ENCODE data around the gene SCN2A.

The SCN2A gene

DNA sequence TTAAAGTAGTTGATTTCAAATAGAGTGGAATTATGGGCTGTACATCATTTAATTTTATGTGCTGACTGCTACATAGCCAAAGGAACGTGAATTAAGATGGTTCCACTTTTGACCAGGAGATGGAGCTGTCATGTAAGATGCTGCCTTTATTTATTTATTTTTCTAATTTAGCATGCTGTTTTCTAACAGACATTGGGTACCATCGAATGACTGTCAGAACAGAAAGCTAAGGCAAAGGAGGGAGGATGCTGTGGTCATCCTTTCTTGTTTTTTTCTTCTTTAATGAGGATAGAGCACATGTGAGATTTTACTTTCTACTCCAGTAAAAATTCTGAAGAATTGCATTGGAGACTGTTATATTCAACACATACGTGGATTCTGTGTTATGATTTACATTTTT, at the start of gene SCN2A:
Gene SCN2A, plus strand, starts transcription at position 185 of the 400 bp plus-strand sequence. CDS start 56,410 bp downstream, outside the sequence.
- CTCF ChIA-PET, result interaction anchor here (0.6 to 2.3 kb wide), 32 partner anchors 8 to 1531 kb away, joined by 3 to 27 read pairs (median 4); partner anchors contain the start of gene SCN1A
- TF ChIP-seq HOXD13 (CRISPR knock-in tag; IDR thresholded peaks at IDR 0.05; ENCODE audit: borderline replicate concordance), result no peak
- TF ChIP-seq, protein P1, sequence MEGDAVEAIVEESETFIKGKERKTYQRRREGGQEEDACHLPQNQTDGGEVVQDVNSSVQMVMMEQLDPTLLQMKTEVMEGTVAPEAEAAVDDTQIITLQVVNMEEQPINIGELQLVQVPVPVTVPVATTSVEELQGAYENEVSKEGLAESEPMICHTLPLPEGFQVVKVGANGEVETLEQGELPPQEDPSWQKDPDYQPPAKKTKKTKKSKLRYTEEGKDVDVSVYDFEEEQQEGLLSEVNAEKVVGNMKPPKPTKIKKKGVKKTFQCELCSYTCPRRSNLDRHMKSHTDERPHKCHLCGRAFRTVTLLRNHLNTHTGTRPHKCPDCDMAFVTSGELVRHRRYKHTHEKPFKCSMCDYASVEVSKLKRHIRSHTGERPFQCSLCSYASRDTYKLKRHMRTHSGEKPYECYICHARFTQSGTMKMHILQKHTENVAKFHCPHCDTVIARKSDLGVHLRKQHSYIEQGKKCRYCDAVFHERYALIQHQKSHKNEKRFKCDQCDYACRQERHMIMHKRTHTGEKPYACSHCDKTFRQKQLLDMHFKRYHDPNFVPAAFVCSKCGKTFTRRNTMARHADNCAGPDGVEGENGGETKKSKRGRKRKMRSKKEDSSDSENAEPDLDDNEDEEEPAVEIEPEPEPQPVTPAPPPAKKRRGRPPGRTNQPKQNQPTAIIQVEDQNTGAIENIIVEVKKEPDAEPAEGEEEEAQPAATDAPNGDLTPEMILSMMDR (tag by site-specific recombination; IDR thresholded peaks at IDR 0.05), result peak; percentile 19; the same call in 1 of the 2 replicates
- TF ChIP-seq, protein P2, sequence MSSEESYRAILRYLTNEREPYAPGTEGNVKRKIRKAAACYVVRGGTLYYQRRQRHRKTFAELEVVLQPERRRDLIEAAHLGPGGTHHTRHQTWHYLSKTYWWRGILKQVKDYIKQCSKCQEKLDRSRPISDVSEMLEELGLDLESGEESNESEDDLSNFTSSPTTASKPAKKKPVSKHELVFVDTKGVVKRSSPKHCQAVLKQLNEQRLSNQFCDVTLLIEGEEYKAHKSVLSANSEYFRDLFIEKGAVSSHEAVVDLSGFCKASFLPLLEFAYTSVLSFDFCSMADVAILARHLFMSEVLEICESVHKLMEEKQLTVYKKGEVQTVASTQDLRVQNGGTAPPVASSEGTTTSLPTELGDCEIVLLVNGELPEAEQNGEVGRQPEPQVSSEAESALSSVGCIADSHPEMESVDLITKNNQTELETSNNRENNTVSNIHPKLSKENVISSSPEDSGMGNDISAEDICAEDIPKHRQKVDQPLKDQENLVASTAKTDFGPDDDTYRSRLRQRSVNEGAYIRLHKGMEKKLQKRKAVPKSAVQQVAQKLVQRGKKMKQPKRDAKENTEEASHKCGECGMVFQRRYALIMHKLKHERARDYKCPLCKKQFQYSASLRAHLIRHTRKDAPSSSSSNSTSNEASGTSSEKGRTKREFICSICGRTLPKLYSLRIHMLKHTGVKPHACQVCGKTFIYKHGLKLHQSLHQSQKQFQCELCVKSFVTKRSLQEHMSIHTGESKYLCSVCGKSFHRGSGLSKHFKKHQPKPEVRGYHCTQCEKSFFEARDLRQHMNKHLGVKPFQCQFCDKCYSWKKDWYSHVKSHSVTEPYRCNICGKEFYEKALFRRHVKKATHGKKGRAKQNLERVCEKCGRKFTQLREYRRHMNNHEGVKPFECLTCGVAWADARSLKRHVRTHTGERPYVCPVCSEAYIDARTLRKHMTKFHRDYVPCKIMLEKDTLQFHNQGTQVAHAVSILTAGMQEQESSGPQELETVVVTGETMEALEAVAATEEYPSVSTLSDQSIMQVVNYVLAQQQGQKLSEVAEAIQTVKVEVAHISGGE (tag by site-specific recombination; conservative IDR thresholded peaks at IDR 0.05; ENCODE audit: low read depth), result no peak
- TF ChIP-seq ZNF654 (tag by site-specific recombination; IDR thresholded peaks at IDR 0.05; ENCODE audit: low read depth), result peak; percentile 83
- no peak for TF ChIP-seq KLF1 (tag by site-specific recombination; IDR thresholded peaks at IDR 0.05)
- POLR2A ChIA-PET, result no interaction called here
- H3K27ac ChIP-seq (ENCODE audit: extremely low read depth, low read depth, low read length), result no peak within 1 kb of the TSS
- no peak within 1 kb of the TSS for H3K4me3 ChIP-seq (ENCODE audit: low read depth, low read length)
- no peaks in the 10 kb centered on the region for H3K9me3 ChIP-seq (ENCODE audit: control insufficient read depth, insufficient read depth, low read depth, low read length)
- no peaks in the 10 kb centered on the region for H3K36me3 ChIP-seq (ENCODE audit: control insufficient read depth in 2 of 2, insufficient read depth in 1 of 2, low read length in 2 of 2)
- no peaks in the 10 kb centered on the region for H3K4me1 ChIP-seq (ENCODE audit: control insufficient read depth, insufficient read depth, low read length)

DNA sequence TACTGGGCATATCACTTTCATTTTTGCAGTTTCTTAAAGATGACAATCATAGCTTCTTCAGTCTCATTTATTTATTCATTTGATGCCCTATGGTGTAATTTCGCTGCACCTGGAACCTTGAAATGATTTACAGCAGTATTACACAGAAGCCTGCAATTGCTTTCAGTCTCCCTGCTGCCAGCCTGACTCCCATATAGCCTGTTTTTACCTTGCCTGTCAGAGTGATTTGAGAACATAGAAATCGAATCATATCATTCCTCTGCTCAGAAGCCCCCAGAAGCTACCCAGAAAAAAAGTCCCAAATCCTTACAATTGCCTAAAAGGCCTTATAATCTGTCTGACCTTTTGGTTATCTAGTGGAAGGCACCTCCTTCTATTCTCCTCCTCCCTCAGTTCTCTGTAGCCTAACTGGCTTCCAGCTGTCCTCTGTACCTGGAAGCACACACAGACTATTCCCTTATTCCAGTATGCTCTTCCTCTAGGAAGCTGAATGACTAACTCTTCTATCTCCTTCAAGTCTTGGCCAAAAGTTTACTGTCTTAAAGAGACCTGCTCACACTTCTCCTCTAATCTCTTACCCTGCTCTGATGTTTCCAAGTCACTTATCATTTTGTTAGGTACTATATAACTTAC, 48.0 kb upstream of the SCN2A start:
- Histone ChIP-seq H3K27ac (ENCODE audit: extremely low read depth, low read depth, low read length) (no peak overlapping the region), H3K36me3 (ENCODE audit: control insufficient read depth in 2 of 2, insufficient read depth in 1 of 2, low read length in 2 of 2) (no peaks in the 10 kb centered on the region), H3K4me1 (ENCODE audit: control insufficient read depth, insufficient read depth, low read length) (no peaks in the 10 kb centered on the region), H3K9me3 (ENCODE audit: control insufficient read depth, insufficient read depth, low read depth, low read length) (no peaks in the 10 kb centered on the region), H3K4me3 (ENCODE audit: low read depth, low read length) (no peak overlapping the region)
- ChIA-PET POLR2A (no interaction called here), CTCF (interaction anchor here (3.5 kb wide), 1 partner anchor 12 kb away, joined by 10 read pairs; the partner anchor contains the start of gene SCN3A)
- TF ChIP-seq ZNF133 (tag by site-specific recombination; IDR thresholded peaks at IDR 0.05) (no peak), ZNF335 (tag by site-specific recombination; conservative IDR thresholded peaks at IDR 0.05) (peak; percentile 26; the same call in 1 of the 2 replicates)

DNA sequence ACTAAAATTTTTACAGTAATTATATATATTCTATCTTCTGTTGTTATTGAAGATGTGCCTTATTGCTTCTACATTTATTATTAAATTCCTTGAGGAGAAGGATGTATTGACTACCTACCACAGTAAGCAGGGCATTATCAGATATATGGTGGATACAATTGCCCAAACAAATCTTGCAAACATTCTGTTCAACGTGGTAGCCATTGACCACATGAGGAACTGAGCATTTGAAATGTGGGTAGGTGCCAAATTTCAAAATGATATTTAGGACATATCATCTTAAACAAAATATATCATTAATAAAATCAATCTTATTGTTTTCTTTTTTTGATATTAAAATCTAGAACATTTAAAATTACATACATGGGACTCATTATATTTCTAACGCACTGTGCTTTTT, 46.5 kb upstream of the SCN2A start:
- ChIA-PET CTCF (interaction anchor here (1.0 kb wide), 1 partner anchor 11 kb away, joined by 3 read pairs; the partner anchor contains the start of gene SCN3A), POLR2A (no interaction called here)
- Histone ChIP-seq H3K27ac (ENCODE audit: extremely low read depth, low read depth, low read length) (no peak overlapping the region), H3K36me3 (ENCODE audit: control insufficient read depth in 2 of 2, insufficient read depth in 1 of 2, low read length in 2 of 2) (no peaks in the 10 kb centered on the region), H3K4me3 (ENCODE audit: low read depth, low read length) (no peak overlapping the region), H3K4me1 (ENCODE audit: control insufficient read depth, insufficient read depth, low read length) (no peaks in the 10 kb centered on the region), H3K9me3 (ENCODE audit: control insufficient read depth, insufficient read depth, low read depth, low read length) (no peaks in the 10 kb centered on the region)
- TF ChIP-seq, protein P3, sequence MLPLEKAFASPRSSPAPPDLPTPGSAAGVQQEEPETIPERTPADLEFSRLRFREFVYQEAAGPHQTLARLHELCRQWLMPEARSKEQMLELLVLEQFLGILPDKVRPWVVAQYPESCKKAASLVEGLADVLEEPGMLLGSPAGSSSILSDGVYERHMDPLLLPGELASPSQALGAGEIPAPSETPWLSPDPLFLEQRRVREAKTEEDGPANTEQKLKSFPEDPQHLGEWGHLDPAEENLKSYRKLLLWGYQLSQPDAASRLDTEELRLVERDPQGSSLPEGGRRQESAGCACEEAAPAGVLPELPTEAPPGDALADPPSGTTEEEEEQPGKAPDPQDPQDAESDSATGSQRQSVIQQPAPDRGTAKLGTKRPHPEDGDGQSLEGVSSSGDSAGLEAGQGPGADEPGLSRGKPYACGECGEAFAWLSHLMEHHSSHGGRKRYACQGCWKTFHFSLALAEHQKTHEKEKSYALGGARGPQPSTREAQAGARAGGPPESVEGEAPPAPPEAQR (tag by site-specific recombination; IDR thresholded peaks at IDR 0.05), result no peak
- no peak for TF ChIP-seq ZNF548 (tag by site-specific recombination; IDR thresholded peaks at IDR 0.05)
- TF ChIP-seq HOXD13 (CRISPR knock-in tag; IDR thresholded peaks at IDR 0.05; ENCODE audit: borderline replicate concordance), result no peak
- TF ChIP-seq, protein P4, sequence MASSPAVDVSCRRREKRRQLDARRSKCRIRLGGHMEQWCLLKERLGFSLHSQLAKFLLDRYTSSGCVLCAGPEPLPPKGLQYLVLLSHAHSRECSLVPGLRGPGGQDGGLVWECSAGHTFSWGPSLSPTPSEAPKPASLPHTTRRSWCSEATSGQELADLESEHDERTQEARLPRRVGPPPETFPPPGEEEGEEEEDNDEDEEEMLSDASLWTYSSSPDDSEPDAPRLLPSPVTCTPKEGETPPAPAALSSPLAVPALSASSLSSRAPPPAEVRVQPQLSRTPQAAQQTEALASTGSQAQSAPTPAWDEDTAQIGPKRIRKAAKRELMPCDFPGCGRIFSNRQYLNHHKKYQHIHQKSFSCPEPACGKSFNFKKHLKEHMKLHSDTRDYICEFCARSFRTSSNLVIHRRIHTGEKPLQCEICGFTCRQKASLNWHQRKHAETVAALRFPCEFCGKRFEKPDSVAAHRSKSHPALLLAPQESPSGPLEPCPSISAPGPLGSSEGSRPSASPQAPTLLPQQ (tag by site-specific recombination; IDR thresholded peaks at IDR 0.05), result no peak
- no peak for TF ChIP-seq ZBTB21 (tag by site-specific recombination; IDR thresholded peaks at IDR 0.05)
- no peak for TF ChIP-seq ZNF596 (tag by site-specific recombination; IDR thresholded peaks at IDR 0.05)
- TF ChIP-seq ZSCAN30 (tag by site-specific recombination; IDR thresholded peaks at IDR 0.05), result no peak
- no peak for TF ChIP-seq ZNF335 (tag by site-specific recombination; conservative IDR thresholded peaks at IDR 0.05)
- no peak for TF ChIP-seq ZNF626 (tag by site-specific recombination; IDR thresholded peaks at IDR 0.05)
- no peak for TF ChIP-seq PRDM1 (tag by site-specific recombination; IDR thresholded peaks at IDR 0.05)
- TF ChIP-seq ZNF558 (tag by site-specific recombination; IDR thresholded peaks at IDR 0.05), result no peak
- no peak for TF ChIP-seq ZNF624 (tag by site-specific recombination; IDR thresholded peaks at IDR 0.05)
- TF ChIP-seq, protein P5, sequence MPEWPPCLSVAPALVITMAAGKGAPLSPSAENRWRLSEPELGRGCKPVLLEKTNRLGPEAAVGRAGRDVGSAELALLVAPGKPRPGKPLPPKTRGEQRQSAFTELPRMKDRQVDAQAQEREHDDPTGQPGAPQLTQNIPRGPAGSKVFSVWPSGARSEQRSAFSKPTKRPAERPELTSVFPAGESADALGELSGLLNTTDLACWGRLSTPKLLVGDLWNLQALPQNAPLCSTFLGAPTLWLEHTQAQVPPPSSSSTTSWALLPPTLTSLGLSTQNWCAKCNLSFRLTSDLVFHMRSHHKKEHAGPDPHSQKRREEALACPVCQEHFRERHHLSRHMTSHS (tag by site-specific recombination; IDR thresholded peaks at IDR 0.05), result no peak
- no peak for TF ChIP-seq ZNF311 (tag by site-specific recombination; IDR thresholded peaks at IDR 0.05; ENCODE audit: borderline replicate concordance)
- no peak for TF ChIP-seq ZBTB17 (tag by site-specific recombination; IDR thresholded peaks at IDR 0.05)
